ENCODE results near the gene CORO7.
A peak's percentile ranks its signal among the peaks of the same experiment; 100 is the strongest.

Gene CORO7

DNA sequence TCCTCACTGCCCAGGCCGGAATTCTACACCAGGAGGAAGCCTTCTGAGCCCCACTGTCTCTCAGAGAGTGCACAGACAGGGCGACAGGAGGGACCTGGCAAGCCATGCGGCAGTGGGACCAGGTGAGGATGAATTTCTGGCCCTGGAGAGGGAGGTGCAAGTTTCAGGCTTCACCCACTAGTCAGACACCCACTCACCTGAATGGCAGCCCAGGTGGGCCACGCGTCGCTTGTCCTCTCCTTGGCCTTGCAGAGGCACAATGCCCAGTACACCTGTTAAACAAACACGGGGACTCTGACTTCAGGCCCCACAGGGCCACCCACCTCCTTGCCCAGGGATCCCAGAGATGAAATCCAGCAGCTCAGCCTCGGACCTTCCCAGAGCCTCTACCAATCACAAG is 4.2 kb downstream of the CORO7 start:
- Histone ChIP-seq H3K36me3 (no peaks in the 10 kb centered on the region), H3K27me3 (no peaks in the 10 kb centered on the region), H3K9me3 (no peaks in the 10 kb centered on the region), H3K4me1 (peaks cover 3% of the 10 kb centered on the region; the same call in 1 of the 2 replicates), H3K4me3 (ENCODE audit: low read depth, low read length) (no peak overlapping the region)
- TF ChIP-seq, protein P1, sequence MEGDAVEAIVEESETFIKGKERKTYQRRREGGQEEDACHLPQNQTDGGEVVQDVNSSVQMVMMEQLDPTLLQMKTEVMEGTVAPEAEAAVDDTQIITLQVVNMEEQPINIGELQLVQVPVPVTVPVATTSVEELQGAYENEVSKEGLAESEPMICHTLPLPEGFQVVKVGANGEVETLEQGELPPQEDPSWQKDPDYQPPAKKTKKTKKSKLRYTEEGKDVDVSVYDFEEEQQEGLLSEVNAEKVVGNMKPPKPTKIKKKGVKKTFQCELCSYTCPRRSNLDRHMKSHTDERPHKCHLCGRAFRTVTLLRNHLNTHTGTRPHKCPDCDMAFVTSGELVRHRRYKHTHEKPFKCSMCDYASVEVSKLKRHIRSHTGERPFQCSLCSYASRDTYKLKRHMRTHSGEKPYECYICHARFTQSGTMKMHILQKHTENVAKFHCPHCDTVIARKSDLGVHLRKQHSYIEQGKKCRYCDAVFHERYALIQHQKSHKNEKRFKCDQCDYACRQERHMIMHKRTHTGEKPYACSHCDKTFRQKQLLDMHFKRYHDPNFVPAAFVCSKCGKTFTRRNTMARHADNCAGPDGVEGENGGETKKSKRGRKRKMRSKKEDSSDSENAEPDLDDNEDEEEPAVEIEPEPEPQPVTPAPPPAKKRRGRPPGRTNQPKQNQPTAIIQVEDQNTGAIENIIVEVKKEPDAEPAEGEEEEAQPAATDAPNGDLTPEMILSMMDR (IDR thresholded peaks at IDR 0.05; ENCODE audit: low read depth, low read length), result no peak
- DNase-seq, result no peak

DNA sequence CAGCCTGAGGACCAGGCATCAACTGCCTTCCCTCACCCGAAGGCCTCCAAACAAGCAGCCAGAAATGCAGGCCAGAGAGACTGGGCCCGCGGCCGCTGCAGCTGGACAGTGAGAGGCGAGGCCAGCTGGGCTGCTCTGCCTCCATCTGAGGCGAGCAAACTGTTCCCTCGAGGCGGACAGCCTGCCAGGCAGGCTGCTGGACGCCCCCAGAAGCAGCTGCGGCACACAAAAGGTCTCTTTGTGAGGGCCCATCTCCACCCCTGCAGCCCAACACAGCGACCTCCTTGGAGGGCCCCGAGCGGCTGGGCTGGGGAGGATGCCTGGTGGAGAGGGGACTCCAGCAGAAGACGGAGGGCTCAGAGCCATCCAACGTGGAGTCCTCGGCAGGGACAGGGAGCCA is 4.7 kb downstream of the CORO7 start:
- H3K27me3 ChIP-seq, result no peaks in the 10 kb centered on the region
- H3K36me3 ChIP-seq, result no peaks in the 10 kb centered on the region
- no peak overlapping the region for H3K4me3 ChIP-seq (ENCODE audit: low read depth, low read length)
- TF ChIP-seq, protein P1 (IDR thresholded peaks at IDR 0.05; ENCODE audit: low read depth, low read length), result no peak
- H3K9me3 ChIP-seq, result no peaks in the 10 kb centered on the region
- DNase-seq, result no peak
- H3K4me1 ChIP-seq, result peaks cover 3% of the 10 kb centered on the region; the same call in 1 of the 2 replicates

DNA sequence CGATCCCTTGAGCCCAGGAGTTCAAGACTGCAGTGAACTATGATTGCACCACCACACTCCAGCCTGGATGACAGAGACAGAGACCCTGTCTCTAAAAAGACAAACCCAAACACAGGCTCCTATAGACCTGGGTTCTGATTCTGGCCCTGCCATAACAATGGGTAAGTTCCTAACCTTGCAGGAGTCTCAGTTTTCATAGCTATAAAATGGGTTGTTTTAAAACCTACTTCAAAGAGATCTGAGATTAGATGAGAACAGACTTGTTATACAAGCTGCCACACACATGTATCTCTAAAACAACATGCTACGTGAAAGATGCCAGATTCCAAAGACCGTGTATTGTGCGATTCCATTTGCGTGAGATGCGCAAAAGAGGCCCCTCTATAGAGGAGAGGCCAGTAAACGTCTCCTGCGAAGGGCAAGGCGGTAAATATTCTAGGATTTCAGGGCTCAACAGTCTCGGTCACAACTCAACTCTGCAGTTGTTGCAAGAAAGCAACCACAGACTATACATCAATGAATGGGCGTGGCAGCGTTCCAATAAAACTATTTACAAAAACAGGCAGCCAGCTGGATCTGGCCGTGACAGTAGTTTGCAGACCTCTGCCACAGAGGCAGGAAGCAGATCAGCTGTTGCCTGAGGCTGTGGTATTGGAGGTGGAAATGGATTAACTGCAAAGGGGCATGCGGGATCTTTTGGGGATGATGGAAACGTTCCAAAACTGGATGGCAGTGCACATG is 5.9 kb downstream of the CORO7 start:
- TF ChIP-seq, protein P1 (IDR thresholded peaks at IDR 0.05; ENCODE audit: low read depth, low read length), result no peak
- H3K36me3 ChIP-seq, result no peaks in the 10 kb centered on the region
- H3K27me3 ChIP-seq, result no peaks in the 10 kb centered on the region
- peaks cover 3% of the 10 kb centered on the region; the same call in 1 of the 2 replicates for H3K4me1 ChIP-seq
- no peak overlapping the region for H3K4me3 ChIP-seq (ENCODE audit: low read depth, low read length)
- no peaks in the 10 kb centered on the region for H3K9me3 ChIP-seq
- DNase-seq, result peak; percentile 88

DNA sequence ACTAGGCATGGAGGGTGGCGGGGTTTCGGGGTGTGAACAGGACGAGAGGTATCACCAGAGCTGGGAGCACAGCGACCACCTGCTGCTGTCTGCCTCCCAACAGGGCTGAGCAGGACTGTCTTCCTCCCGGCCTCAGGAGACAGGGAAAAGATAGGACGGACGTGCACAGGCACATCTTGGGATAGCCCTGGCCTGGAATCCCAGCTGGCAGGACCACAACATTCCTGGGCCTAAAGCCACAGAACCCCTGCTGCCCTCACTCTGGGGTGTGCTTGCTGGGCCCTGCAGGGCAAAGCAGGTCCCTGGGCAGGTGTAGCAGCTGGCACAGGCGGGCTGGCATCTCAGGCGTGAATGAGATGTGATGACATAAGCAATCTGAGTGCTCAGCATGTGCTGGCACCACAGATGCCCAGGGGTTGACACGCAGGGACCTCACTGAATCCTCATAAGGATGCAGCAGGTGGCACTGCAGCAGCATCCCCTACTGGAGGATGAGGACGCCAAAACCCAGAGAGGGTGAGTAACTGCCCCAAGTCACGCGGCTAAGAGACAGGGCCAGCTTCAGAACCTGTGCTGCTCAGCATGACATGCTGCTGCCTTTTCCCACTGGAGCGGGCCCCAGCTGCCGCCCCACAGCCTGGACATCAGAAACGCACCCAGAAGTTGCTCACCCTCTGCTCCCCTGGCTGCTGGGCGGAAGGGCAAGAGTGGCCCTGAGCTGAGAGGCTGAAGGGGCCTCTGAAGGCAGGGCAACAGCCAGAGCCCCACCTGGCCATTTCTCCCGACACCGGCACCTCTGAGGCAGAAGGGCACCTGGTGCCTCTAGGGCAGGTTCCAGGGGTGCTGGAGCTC is 7.1 kb downstream of the CORO7 start:
- H3K27me3 ChIP-seq, result no peaks in the 10 kb centered on the region
- no peak for DNase-seq
- H3K9me3 ChIP-seq, result no peaks in the 10 kb centered on the region
- H3K36me3 ChIP-seq, result no peaks in the 10 kb centered on the region; the same call in 1 of the 2 replicates
- H3K4me1 ChIP-seq, result peaks cover 3% of the 10 kb centered on the region; the same call in 1 of the 2 replicates
- H3K4me3 ChIP-seq (ENCODE audit: low read depth, low read length), result no peak overlapping the region
- TF ChIP-seq, protein P1 (IDR thresholded peaks at IDR 0.05; ENCODE audit: low read depth, low read length), result peak; percentile 14; the same call in 1 of the 2 replicates

DNA sequence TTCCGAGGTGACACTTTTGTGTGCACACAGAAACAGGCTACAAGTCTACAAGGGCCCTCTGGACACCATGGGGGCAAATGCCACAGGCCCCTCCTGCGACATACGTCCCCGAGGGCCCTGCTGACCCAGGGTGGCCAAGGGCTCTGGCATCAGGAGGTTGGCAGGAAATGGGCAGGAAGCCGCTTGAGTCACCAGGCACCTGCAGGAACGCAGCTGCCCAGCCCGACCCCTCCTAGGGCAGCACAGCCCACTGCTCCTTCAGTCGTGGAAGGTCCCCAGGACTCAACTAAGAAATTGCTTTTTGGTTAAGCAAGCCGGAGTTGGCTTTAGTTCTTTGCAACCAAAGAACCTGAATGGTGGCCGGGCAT is 8.1 kb downstream of the CORO7 start:
- Histone ChIP-seq H3K36me3 (peaks cover under 1% of the 10 kb centered on the region; the same call in 1 of the 2 replicates), H3K9me3 (no peaks in the 10 kb centered on the region), H3K27me3 (no peaks in the 10 kb centered on the region), H3K4me1 (peaks cover 3% of the 10 kb centered on the region; the same call in 1 of the 2 replicates), H3K4me3 (ENCODE audit: low read depth, low read length) (no peak overlapping the region)
- TF ChIP-seq, protein P1 (IDR thresholded peaks at IDR 0.05; ENCODE audit: low read depth, low read length), result no peak
- no peak for DNase-seq
